SK-N-SH treated with all-trans-retinoic acid at 6 μM for 48 hours (cell line): ENCODE results near the gene PPM1D.
"Not testable (repeated sequence)": the region's sequence is repeated elsewhere in the genome, so short reads cannot be mapped to it uniquely, and the experiment has no call there.

Experiments used
- BACH2 ChIP-seq: fragments of 250-450 bp; sonication (Bioruptor Pico); IDR thresholded peaks from 2 replicates; pipeline ENCODE4 v1.9.0; 2021; ENCODE audit warnings: mild to moderate bottlenecking, borderline replicate concordance
- CREB5 ChIP-seq: fragments of 250-450 bp; sonication (Bioruptor Pico); IDR thresholded peaks from 2 replicates; pipeline ENCODE4 v1.5.1; 2020; ENCODE audit warnings: low read depth, mild to moderate bottlenecking, moderate library complexity
- CSRNP3 ChIP-seq: fragments of 250-450 bp; sonication (Bioruptor Pico); IDR thresholded peaks from 2 replicates; pipeline ENCODE4 v1.5.1; 2021; ENCODE audit warnings: mild to moderate bottlenecking, moderate library complexity
- ESRRG ChIP-seq: fragments of 250-450 bp; sonication (Bioruptor Pico); IDR thresholded peaks from 2 replicates; pipeline ENCODE4 v1.6.1; 2021; ENCODE audit warnings: mild to moderate bottlenecking
- OSR1 ChIP-seq: fragments of 250-450 bp; sonication (Bioruptor Pico); IDR thresholded peaks from 2 replicates; pipeline ENCODE4 v1.8.0; 2022; ENCODE audit warnings: moderate library complexity, mild to moderate bottlenecking, inconsistent platforms
- PATZ1 ChIP-seq: fragments of 250-450 bp; sonication (Bioruptor Pico); IDR thresholded peaks from 2 replicates; pipeline ENCODE4 v1.8.0; 2020; ENCODE audit warnings: mild to moderate bottlenecking, moderate library complexity, borderline replicate concordance
- RARB ChIP-seq: fragments of 250-450 bp; sonication (Bioruptor Pico); IDR thresholded peaks from 2 replicates; pipeline ENCODE4 v1.8.0; 2021; ENCODE audit warnings: mild to moderate bottlenecking, moderate library complexity
- SNAI2 ChIP-seq: fragments of 250-450 bp; sonication (Bioruptor Pico); IDR thresholded peaks from 2 replicates; pipeline ENCODE4 v1.5.0; 2020; ENCODE audit warnings: mild to moderate bottlenecking, moderate library complexity
- TCF4 ChIP-seq: fragments of 250-450 bp; sonication (Bioruptor Pico); IDR thresholded peaks from 2 replicates; pipeline ENCODE4 v1.8.0; 2021; ENCODE audit warnings: mild to moderate bottlenecking, moderate library complexity, borderline replicate concordance
- ZFP30 ChIP-seq: fragments of 450-650 bp; formaldehyde crosslinking; IDR thresholded peaks from 2 replicates; pipeline ENCODE4 v1.5.0; 2022; ENCODE audit warnings: mild to moderate bottlenecking, moderate library complexity
- ZNF565 ChIP-seq: fragments of 450-650 bp; formaldehyde crosslinking; conservative IDR thresholded peaks from 2 replicates; pipeline ENCODE4 v1.5.0; 2020; ENCODE audit warnings: low read depth, mild to moderate bottlenecking, moderate library complexity

GRCh38 chr17:60552255-60552654, 47.7 kb upstream of the PPM1D start:
- TF ChIP-seq OSR1; CSRNP3; RARB (CRISPR knock-in tag); CREB5 (CRISPR knock-in tag); SNAI2; ZFP30; PATZ1 (CRISPR knock-in tag); ZNF565 (CRISPR knock-in tag); TCF4 (CRISPR knock-in tag); BACH2; ESRRG (CRISPR knock-in tag): not testable (repeated sequence)
